ENCODE measurements around the gene WSCD1. TPM values are rescaled to one million over a fixed set of nuclear protein-coding genes. Genes with fewer than 3 reads are reported as not detected.

The WSCD1 gene
- polyA plus RNA-seq, 1 experiment: 0.20 TPM

- Histone ChIP-seq H3K4me3 (ENCODE audit: low read depth, low read length) (no peak overlapping the region), H3K27ac (ENCODE audit: low read depth, low read length) (no peak overlapping the region), H3K9me3 (ENCODE audit: control insufficient read depth, insufficient read depth, low read length) (peaks cover 21% of the 10 kb centered on the region), H3K27me3 (ENCODE audit: control insufficient read depth, insufficient read depth, low read length) (no peaks in the 10 kb centered on the region)
- TF ChIP-seq CTCF (IDR thresholded peaks at IDR 0.05; ENCODE audit: low read depth, low read length): no peak
- ChIA-PET POLR2A (no interaction called here), CTCF (no interaction called here)
- no peak for DNase-seq (ENCODE audit: low read depth, low spot score)
These were observed 95.6 kb downstream of the WSCD1 start for GRCh38 chr17:6165806-6166205.

- CTCF ChIA-PET: no interaction called here
- H3K27me3 ChIP-seq (ENCODE audit: control insufficient read depth, insufficient read depth, low read length): no peaks in the 10 kb centered on the region
- H3K9me3 ChIP-seq (ENCODE audit: control insufficient read depth, insufficient read depth, low read length): peaks cover 21% of the 10 kb centered on the region
- POLR2A ChIA-PET: no interaction called here
- no peak overlapping the region for H3K4me3 ChIP-seq (ENCODE audit: low read depth, low read length)
- H3K27ac ChIP-seq (ENCODE audit: low read depth, low read length): no peak overlapping the region
- TF ChIP-seq CTCF (IDR thresholded peaks at IDR 0.05; ENCODE audit: low read depth, low read length): no peak
- no peak for DNase-seq (ENCODE audit: low read depth, low spot score)
These were observed 96.5 kb downstream of the WSCD1 start for GRCh38 chr17:6166492-6167179.

- ChIA-PET CTCF (no interaction called here), POLR2A (no interaction called here)
- TF ChIP-seq CTCF (IDR thresholded peaks at IDR 0.05; ENCODE audit: low read depth, low read length): no peak
- H3K27me3 ChIP-seq (ENCODE audit: control insufficient read depth, insufficient read depth, low read length): no peaks in the 10 kb centered on the region
- no peak for DNase-seq (ENCODE audit: low read depth, low spot score)
- H3K4me3 ChIP-seq (ENCODE audit: low read depth, low read length): no peak overlapping the region
- H3K9me3 ChIP-seq (ENCODE audit: control insufficient read depth, insufficient read depth, low read length): peaks cover 14% of the 10 kb centered on the region
- no peak overlapping the region for H3K27ac ChIP-seq (ENCODE audit: low read depth, low read length)
These were observed 98.1 kb downstream of the WSCD1 start for GRCh38 chr17:6168296-6168695.

GRCh38 chr17:6170349-6170748 lies 100.2 kb downstream of the WSCD1 start:
- CTCF ChIA-PET: no interaction called here
- no peak for TF ChIP-seq CTCF (IDR thresholded peaks at IDR 0.05; ENCODE audit: low read depth, low read length)

GRCh38 chr17:6172642-6173330 lies 102.6 kb downstream of the WSCD1 start:
- H3K9me3 ChIP-seq (ENCODE audit: control insufficient read depth, insufficient read depth, low read length): peaks cover 18% of the 10 kb centered on the region
- no peak overlapping the region for H3K4me3 ChIP-seq (ENCODE audit: low read depth, low read length)
- no peaks in the 10 kb centered on the region for H3K27me3 ChIP-seq (ENCODE audit: control insufficient read depth, insufficient read depth, low read length)
- no peak overlapping the region for H3K27ac ChIP-seq (ENCODE audit: low read depth, low read length)
- no peak for DNase-seq (ENCODE audit: low read depth, low spot score)
- ChIA-PET CTCF (no interaction called here), POLR2A (no interaction called here)
- no peak for TF ChIP-seq CTCF (IDR thresholded peaks at IDR 0.05; ENCODE audit: low read depth, low read length)

More at GRCh38 chr17:6170349-6170748, 100.2 kb downstream of the WSCD1 start:
- no peaks in the 10 kb centered on the region for H3K27me3 ChIP-seq (ENCODE audit: control insufficient read depth, insufficient read depth, low read length)
- POLR2A ChIA-PET: no interaction called here
- H3K9me3 ChIP-seq (ENCODE audit: control insufficient read depth, insufficient read depth, low read length): peaks cover 23% of the 10 kb centered on the region
- no peak for DNase-seq (ENCODE audit: low read depth, low spot score)
- no peak overlapping the region for H3K4me3 ChIP-seq (ENCODE audit: low read depth, low read length)
- no peak overlapping the region for H3K27ac ChIP-seq (ENCODE audit: low read depth, low read length)
